HCT116 (cell line): ENCODE measurements around the gene CLSTN1.

ENCODE experiments used
- CEBPB ChIP-seq: IDR thresholded peaks from 2 replicates; pipeline ENCODE4 v1.6.1; 2012; ENCODE audit warnings: low read depth
- CTCF ChIP-seq, 3 experiments: fragments of 200-600 bp in 1 of 3; sonication (generic) in 1 of 3; IDR thresholded peaks in 2 of 3; conservative IDR thresholded peaks in 1 of 3; 2 replicates each; pipeline ENCODE4 v1.5.1; 2012 to 2017; ENCODE audit warnings: low read depth in 2 of 3, low read length in 2 of 3, antibody characterized with exemption in 1 of 3, borderline replicate concordance in 1 of 3, control low read depth in 1 of 3, mild to moderate bottlenecking in 1 of 3, mixed read lengths in 1 of 3, mixed run types in 1 of 3, moderate library complexity in 1 of 3; ENCODE audit not compliant: insufficient read depth in 1 of 3
- ELF1 ChIP-seq: IDR thresholded peaks from 2 replicates; pipeline ENCODE4 v1.6.1; 2012; ENCODE audit warnings: low read depth, borderline replicate concordance
- EZH2 ChIP-seq: fragments of 200-600 bp; sonication (generic); IDR thresholded peaks from 2 replicates; pipeline ENCODE4 v1.6.1; 2017; ENCODE audit warnings: antibody characterized with exemption, mixed run types
- EZH2phosphoT487 ChIP-seq: fragments of 200-600 bp; IDR thresholded peaks from 2 replicates; pipeline ENCODE4 v1.6.1; 2018; ENCODE audit warnings: antibody characterized with exemption, borderline replicate concordance
- JUND ChIP-seq: IDR thresholded peaks from 2 replicates; pipeline ENCODE4 v1.6.1; 2012
- MAX ChIP-seq: IDR thresholded peaks from 2 replicates; pipeline ENCODE4 v1.6.1; 2012
- POLR2A ChIP-seq: IDR thresholded peaks from 2 replicates; pipeline ENCODE4 v1.7.0; 2011; ENCODE audit warnings: borderline replicate concordance; ENCODE audit not compliant: insufficient read depth, insufficient read length; ENCODE audit errors: extremely low read depth
- SP1 ChIP-seq: IDR thresholded peaks from 2 replicates; pipeline ENCODE4 v1.6.1; 2012; ENCODE audit warnings: low read depth
- SRF ChIP-seq: IDR thresholded peaks from 2 replicates; pipeline ENCODE4 v1.6.1; 2012; ENCODE audit warnings: low read depth
- ZBTB33 ChIP-seq: IDR thresholded peaks from 2 replicates; pipeline ENCODE4 v1.6.1; 2011; ENCODE audit warnings: mild to moderate bottlenecking, low read length, moderate library complexity; ENCODE audit not compliant: insufficient replicate concordance; ENCODE audit errors: extremely low read depth
- ZFX ChIP-seq: fragments of 450-650 bp; IDR thresholded peaks from 2 replicates; pipeline ENCODE4 v1.6.1; 2017
- ZNF274 ChIP-seq: fragments of 200-500 bp; sonication (Bioruptor generic); IDR thresholded peaks from 2 replicates; pipeline ENCODE4 v1.6.1; 2014; ENCODE audit warnings: mild to moderate bottlenecking, low read depth, low read length, inconsistent platforms

- TF ChIP-seq ZBTB33 (no peak), CTCF (IDR thresholded peaks at IDR 0.05 in 2 of 3, conservative IDR thresholded peaks at IDR 0.05 in 1 of 3; ENCODE audit: borderline replicate concordance in 1 of 3, insufficient read depth in 1 of 3, low read depth in 2 of 3, low read length in 2 of 3) (no peak), MAX (no peak), ZNF274 (no peak), POLR2A (no peak), SP1 (no peak), CEBPB (no peak), EZH2phosphoT487 (no peak), EZH2 (no peak), JUND (no peak), ZFX (no peak), SRF (no peak), ELF1 (no peak)
Observed at GRCh38 chr1:9840176-9840575, 16.4 kb upstream of the CLSTN1 start.
